Chondrocyte (in vitro differentiated cells): ENCODE measurements around the gene NUDT3. TPM values are rescaled to one million over a fixed set of nuclear protein-coding genes. Genes with fewer than 3 reads are reported as not detected.
A peak's percentile ranks its signal among the peaks of the same experiment; 100 is the strongest.

Experiments
- DNase-seq: peaks from one replicate; pipeline ENCODE4 v3.0.0; 2021; ENCODE audit warnings: mixed read lengths, low spot score
- H3K27ac Mint-ChIP-seq: one replicate; pipeline ENCODE4 v1.8.0; 2021; ENCODE audit warnings: mild to moderate bottlenecking, moderate library complexity, mixed read lengths; ENCODE audit not compliant: unreplicated experiment
- H3K27me3 Mint-ChIP-seq: 2 replicates; pipeline ENCODE4 v1.8.0; 2021; ENCODE audit warnings: low read depth, mixed read lengths
- H3K36me3 Mint-ChIP-seq: 2 replicates; pipeline ENCODE4 v1.8.0; 2021; ENCODE audit warnings: low read depth, mixed read lengths
- H3K4me1 Mint-ChIP-seq: 2 replicates; pipeline ENCODE4 v1.8.0; 2021; ENCODE audit warnings: low read depth, mild to moderate bottlenecking, mixed read lengths
- H3K4me3 Mint-ChIP-seq: one replicate; pipeline ENCODE4 v1.8.0; 2021; ENCODE audit warnings: mild to moderate bottlenecking, moderate library complexity, mixed read lengths; ENCODE audit not compliant: unreplicated experiment
- H3K9me3 Mint-ChIP-seq: 2 replicates; pipeline ENCODE4 v1.8.0; 2021; ENCODE audit warnings: low read depth, mixed read lengths
- total RNA-seq: library from RNA; stranded (reverse); gene quantifications from 3 replicates; pipeline ENCODE4 v1.2.1, GENCODE V29; 2021
- TF ChIP-seq, protein P1 (sequence below): fragments of 200-600 bp; sonication (generic); IDR thresholded peaks from 2 replicates; pipeline ENCODE4 v1.5.0; 2021; ENCODE audit warnings: antibody characterized with exemption, mild to moderate bottlenecking, moderate library complexity

The NUDT3 gene
- total RNA-seq, 1 donor from 2014 or later, result 22.0 TPM

DNA sequence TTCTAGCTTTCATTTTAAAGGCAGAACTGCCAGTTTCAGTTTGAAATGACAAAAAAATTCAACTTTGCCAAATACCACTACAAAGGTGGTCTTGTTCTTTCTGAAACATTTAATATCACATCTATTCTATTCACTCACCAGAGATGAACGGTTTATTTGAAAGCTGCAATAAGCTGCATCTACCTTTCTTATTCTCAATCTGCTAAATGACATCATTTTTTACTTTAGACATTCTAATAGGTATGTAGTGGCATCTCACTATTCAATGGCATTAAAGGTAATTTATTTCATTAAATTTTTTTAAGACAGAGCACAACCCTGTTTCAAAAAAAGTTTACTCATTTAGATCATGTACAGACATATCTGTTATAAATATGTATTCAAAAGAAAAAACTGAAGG, 77.2 kb downstream of the NUDT3 start:
- Mint-ChIP-seq H3K4me1 (peaks cover 34% of the 10 kb centered on the region), H3K27me3 (no peaks in the 10 kb centered on the region), H3K4me3 (no peak overlapping the region), H3K9me3 (no peaks in the 10 kb centered on the region), H3K36me3 (no peaks in the 10 kb centered on the region), H3K27ac (no peak overlapping the region)
- TF ChIP-seq, protein P1, sequence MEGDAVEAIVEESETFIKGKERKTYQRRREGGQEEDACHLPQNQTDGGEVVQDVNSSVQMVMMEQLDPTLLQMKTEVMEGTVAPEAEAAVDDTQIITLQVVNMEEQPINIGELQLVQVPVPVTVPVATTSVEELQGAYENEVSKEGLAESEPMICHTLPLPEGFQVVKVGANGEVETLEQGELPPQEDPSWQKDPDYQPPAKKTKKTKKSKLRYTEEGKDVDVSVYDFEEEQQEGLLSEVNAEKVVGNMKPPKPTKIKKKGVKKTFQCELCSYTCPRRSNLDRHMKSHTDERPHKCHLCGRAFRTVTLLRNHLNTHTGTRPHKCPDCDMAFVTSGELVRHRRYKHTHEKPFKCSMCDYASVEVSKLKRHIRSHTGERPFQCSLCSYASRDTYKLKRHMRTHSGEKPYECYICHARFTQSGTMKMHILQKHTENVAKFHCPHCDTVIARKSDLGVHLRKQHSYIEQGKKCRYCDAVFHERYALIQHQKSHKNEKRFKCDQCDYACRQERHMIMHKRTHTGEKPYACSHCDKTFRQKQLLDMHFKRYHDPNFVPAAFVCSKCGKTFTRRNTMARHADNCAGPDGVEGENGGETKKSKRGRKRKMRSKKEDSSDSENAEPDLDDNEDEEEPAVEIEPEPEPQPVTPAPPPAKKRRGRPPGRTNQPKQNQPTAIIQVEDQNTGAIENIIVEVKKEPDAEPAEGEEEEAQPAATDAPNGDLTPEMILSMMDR, result no peak
- no peak for DNase-seq

DNA sequence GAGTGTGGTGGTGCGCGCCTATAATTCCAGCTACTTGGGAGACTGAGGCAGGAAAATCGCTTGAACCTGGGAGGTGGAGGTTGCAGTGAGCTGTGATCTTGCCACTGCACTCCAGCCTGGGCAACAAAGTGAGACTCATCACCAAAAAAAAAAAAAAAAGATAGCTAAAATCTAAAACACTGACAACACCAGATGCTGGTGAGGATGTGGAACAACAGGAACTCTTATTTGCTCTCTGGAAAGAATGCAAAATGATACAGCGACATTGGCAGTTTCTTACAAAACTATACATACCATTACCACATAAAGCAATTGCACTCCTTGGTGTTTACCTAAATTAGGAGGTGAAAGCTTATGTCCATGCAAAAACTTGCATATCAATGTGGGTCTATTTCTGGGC, 80.2 kb downstream of the NUDT3 start:
- no peaks in the 10 kb centered on the region for H3K36me3 Mint-ChIP-seq
- no peak overlapping the region for H3K27ac Mint-ChIP-seq
- TF ChIP-seq, protein P1, result no peak
- no peaks in the 10 kb centered on the region for H3K27me3 Mint-ChIP-seq
- DNase-seq, result no peak
- H3K9me3 Mint-ChIP-seq, result no peaks in the 10 kb centered on the region
- H3K4me3 Mint-ChIP-seq, result no peak overlapping the region
- peaks cover 16% of the 10 kb centered on the region for H3K4me1 Mint-ChIP-seq

DNA sequence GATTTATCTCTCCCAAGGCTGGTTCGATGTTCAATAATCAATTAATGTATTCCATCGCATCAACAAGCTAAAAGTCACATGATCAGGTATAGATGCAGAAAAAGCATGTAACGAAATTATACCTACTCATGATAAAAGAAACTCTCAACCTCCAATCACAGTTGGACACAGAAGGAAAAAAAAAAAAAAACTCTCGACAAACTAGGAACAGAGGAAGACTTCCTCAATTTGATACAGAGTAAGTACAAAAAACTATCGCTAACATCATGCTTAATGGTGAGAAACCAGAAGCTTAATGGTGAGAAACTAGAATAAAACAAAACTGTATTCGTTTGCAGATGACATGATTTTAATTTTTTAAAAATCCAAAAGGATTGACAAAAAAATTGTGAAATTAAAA, 81.7 kb downstream of the NUDT3 start:
- Mint-ChIP-seq H3K27ac (no peak overlapping the region), H3K36me3 (no peaks in the 10 kb centered on the region), H3K9me3 (no peaks in the 10 kb centered on the region), H3K4me1 (peaks cover 18% of the 10 kb centered on the region), H3K4me3 (no peak overlapping the region), H3K27me3 (no peaks in the 10 kb centered on the region)
- no peak for DNase-seq
- TF ChIP-seq, protein P1, result no peak

DNA sequence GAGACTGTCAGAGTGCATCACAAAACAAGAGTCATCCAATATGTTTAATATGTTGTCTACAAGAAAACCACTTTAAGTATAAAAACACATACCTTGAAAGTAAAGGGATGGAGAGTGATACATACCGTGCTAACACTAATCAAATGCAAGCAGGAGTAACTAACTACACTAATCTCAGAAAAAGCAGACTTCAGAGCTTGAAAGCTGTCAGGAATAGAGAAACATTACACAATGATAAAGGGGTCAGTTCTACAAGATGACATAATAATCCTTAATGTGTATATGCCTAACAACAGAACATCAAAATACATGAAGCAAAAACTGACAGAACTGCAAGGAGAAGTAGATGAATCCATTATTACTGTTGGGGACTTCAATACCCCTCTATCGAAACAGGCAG, 84.0 kb downstream of the NUDT3 start:
- TF ChIP-seq, protein P1, result no peak
- H3K36me3 Mint-ChIP-seq, result no peaks in the 10 kb centered on the region
- H3K27me3 Mint-ChIP-seq, result no peaks in the 10 kb centered on the region
- peaks cover 24% of the 10 kb centered on the region for H3K4me1 Mint-ChIP-seq
- no peak for DNase-seq
- no peak overlapping the region for H3K27ac Mint-ChIP-seq
- H3K4me3 Mint-ChIP-seq, result no peak overlapping the region
- H3K9me3 Mint-ChIP-seq, result no peaks in the 10 kb centered on the region

DNA sequence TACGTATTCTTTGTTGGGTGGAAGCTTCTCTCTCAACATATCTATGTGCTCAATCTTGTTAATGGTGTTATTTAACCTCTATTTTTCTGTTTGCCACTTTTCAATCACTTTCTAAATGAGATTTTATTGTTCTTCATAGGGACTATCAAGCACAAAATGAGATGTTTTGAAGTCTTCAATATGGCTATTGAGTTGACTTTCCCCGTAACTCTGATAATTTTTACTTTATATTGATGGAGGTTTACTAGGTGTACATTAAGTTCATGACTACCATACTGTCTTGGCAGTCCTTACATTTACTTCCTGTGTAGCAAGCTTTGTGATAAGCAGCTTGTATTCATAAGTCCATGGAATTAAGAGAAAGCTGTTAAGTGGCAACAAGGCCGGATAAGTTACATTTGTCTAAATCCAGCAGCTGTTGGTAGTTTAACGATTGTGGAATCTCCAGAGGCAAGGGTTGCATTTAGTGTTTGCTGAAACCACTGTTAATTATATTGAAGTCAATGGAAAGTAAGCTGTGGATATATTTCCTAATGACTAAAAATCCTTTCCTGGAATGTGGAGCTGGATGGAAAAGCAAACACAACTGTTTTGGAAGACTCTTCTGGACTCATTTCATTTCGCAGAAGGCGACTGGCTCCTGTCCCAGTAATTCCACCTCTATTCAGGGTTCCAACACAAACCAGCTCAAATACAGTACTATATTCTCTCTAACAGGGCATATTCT, 86.3 kb downstream of the NUDT3 start:
- Mint-ChIP-seq H3K36me3 (no peaks in the 10 kb centered on the region), H3K4me1 (peaks cover 31% of the 10 kb centered on the region), H3K9me3 (no peaks in the 10 kb centered on the region), H3K4me3 (no peak overlapping the region), H3K27ac (peak overlapping the region; percentile 62), H3K27me3 (no peaks in the 10 kb centered on the region)
- DNase-seq, result no peak
- TF ChIP-seq, protein P1, result no peak
